ENCODE measurements around the gene P2RY11. TPM values are rescaled to one million over a fixed set of nuclear protein-coding genes. Genes with fewer than 3 reads are reported as not detected.

P2RY11 gene
- total RNA-seq, 1 donor from 2014 or later = 15.7 TPM

DNA sequence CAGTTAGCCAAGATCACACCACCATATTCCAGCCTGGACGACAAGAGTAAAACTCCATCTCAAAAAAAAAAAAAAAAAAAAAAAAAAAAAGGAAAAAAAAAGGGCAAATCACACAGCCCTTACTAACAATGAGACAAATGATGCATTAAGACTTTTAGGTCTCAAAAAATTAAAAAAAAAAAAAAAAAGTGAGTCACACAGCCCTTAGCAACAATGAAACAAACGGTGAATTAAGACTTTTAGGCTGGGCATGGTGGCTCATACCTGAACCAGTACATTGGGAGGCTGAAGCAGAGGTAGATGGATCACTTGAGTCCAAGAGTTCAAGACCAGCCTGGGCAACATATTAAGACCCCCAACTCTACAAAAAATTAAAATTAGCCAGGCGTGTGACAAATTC lies 40.6 kb downstream of the P2RY11 start:
- Mint-ChIP-seq H3K27me3 (ENCODE audit: unreplicated experiment) (no peaks in the 10 kb centered on the region), H3K36me3 (ENCODE audit: unreplicated experiment) (peaks cover 32% of the 10 kb centered on the region), H3K9me3 (ENCODE audit: unreplicated experiment) (no peaks in the 10 kb centered on the region), H3K4me3 (ENCODE audit: unreplicated experiment) (no peak overlapping the region), H3K4me1 (ENCODE audit: unreplicated experiment) (no peaks in the 10 kb centered on the region), H3K27ac (ENCODE audit: unreplicated experiment) (no peak overlapping the region)
- TF ChIP-seq, protein P1, sequence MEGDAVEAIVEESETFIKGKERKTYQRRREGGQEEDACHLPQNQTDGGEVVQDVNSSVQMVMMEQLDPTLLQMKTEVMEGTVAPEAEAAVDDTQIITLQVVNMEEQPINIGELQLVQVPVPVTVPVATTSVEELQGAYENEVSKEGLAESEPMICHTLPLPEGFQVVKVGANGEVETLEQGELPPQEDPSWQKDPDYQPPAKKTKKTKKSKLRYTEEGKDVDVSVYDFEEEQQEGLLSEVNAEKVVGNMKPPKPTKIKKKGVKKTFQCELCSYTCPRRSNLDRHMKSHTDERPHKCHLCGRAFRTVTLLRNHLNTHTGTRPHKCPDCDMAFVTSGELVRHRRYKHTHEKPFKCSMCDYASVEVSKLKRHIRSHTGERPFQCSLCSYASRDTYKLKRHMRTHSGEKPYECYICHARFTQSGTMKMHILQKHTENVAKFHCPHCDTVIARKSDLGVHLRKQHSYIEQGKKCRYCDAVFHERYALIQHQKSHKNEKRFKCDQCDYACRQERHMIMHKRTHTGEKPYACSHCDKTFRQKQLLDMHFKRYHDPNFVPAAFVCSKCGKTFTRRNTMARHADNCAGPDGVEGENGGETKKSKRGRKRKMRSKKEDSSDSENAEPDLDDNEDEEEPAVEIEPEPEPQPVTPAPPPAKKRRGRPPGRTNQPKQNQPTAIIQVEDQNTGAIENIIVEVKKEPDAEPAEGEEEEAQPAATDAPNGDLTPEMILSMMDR (IDR thresholded peaks at IDR 0.05) = no peak
- DNase-seq (ENCODE audit: extremely low spot score, unreplicated experiment) = no peak

DNA sequence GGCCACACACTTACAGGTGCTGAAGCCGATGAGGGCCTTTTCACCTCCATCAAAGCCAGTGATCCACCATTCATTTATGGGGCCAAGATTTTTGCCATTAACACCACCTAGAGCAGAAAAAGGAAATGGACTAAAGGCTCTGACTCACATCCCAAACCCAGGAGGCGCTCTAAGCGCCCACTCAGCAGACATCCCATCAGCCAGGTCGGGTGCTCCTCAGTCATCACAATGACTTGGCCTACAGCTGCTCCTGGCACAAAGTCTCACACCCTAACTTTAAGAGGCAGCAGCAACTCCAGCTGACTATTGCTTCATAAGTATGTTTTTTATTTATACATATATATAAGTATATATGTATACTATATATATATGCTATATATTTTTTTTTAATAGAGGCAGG lies 44.3 kb downstream of the P2RY11 start:
- Mint-ChIP-seq H3K4me1 (ENCODE audit: unreplicated experiment) (no peaks in the 10 kb centered on the region), H3K9me3 (ENCODE audit: unreplicated experiment) (no peaks in the 10 kb centered on the region), H3K4me3 (ENCODE audit: unreplicated experiment) (no peak overlapping the region), H3K36me3 (ENCODE audit: unreplicated experiment) (peaks cover 36% of the 10 kb centered on the region), H3K27me3 (ENCODE audit: unreplicated experiment) (no peaks in the 10 kb centered on the region), H3K27ac (ENCODE audit: unreplicated experiment) (no peak overlapping the region)
- no peak for DNase-seq (ENCODE audit: extremely low spot score, unreplicated experiment)
- TF ChIP-seq, protein P1 (IDR thresholded peaks at IDR 0.05) = no peak

DNA sequence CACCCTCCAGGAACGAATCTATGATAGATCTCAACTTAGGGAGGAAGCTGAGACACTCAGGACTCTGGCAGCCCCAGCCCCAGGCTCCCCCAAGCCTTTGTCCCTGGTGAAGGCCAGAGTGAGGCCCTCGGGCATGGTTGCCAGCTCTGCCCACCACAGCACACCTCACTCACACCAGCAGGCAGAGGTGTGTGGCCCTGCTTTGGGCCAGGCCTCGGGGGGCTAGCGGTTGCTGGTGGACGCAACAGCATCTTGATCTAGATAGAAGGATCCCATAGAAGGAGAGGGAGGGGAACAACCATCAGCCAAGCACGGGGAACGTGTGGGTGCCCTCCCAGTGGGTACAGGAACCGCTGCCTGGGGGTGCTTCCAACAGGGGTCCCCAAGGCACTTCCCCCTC lies 46.6 kb downstream of the P2RY11 start:
- H3K27me3 Mint-ChIP-seq (ENCODE audit: unreplicated experiment) = no peaks in the 10 kb centered on the region
- no peaks in the 10 kb centered on the region for H3K9me3 Mint-ChIP-seq (ENCODE audit: unreplicated experiment)
- no peak overlapping the region for H3K4me3 Mint-ChIP-seq (ENCODE audit: unreplicated experiment)
- TF ChIP-seq, protein P1 (IDR thresholded peaks at IDR 0.05) = no peak
- no peak overlapping the region for H3K27ac Mint-ChIP-seq (ENCODE audit: unreplicated experiment)
- no peak for DNase-seq (ENCODE audit: extremely low spot score, unreplicated experiment)
- H3K36me3 Mint-ChIP-seq (ENCODE audit: unreplicated experiment) = peaks cover 43% of the 10 kb centered on the region
- H3K4me1 Mint-ChIP-seq (ENCODE audit: unreplicated experiment) = no peaks in the 10 kb centered on the region

DNA sequence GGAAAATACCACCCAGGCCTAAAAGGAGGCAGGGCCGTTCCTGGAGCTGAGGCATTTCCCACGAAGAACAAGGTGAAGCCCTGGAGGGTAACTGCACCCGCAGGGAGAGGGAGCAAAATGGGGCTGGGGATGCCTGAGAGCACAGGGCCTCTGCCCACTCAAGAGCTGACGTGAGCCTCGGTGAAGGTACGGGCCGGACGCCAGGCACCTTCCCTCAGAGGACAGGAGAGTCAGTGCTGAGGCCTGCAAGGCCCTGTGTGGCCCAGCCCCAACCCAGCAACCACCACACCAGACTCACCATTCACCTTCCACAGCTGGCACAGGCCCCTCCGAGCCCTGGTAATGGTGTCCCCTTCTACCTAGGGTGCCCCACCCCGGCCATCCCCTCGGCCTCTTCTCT lies 47.0 kb downstream of the P2RY11 start:
- H3K36me3 Mint-ChIP-seq (ENCODE audit: unreplicated experiment) = peaks cover 46% of the 10 kb centered on the region
- no peaks in the 10 kb centered on the region for H3K4me1 Mint-ChIP-seq (ENCODE audit: unreplicated experiment)
- DNase-seq (ENCODE audit: extremely low spot score, unreplicated experiment) = no peak
- TF ChIP-seq, protein P1 (IDR thresholded peaks at IDR 0.05) = no peak
- H3K27me3 Mint-ChIP-seq (ENCODE audit: unreplicated experiment) = no peaks in the 10 kb centered on the region
- H3K9me3 Mint-ChIP-seq (ENCODE audit: unreplicated experiment) = no peaks in the 10 kb centered on the region
- no peak overlapping the region for H3K27ac Mint-ChIP-seq (ENCODE audit: unreplicated experiment)
- no peak overlapping the region for H3K4me3 Mint-ChIP-seq (ENCODE audit: unreplicated experiment)

DNA sequence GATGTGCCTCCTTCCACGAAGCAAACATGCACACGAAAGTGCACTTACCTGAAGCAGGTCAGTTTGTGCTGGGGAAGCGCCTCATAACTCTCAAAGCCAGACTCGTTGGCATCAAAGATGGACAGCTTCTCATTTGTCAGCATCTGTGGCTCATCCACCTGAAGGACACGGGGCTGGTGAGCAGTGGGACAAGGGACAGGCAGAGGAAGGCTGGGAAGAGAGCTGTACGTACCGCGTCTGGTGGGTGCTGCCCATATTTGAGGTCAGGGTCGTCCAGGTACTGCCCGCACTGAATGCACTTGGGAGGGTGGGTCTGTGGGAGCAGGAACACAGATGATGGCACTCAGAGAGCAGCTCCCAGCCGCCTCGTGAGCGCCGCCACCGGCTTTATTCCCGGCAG lies 48.1 kb downstream of the P2RY11 start:
- H3K36me3 Mint-ChIP-seq (ENCODE audit: unreplicated experiment) = peaks cover 40% of the 10 kb centered on the region
- no peak overlapping the region for H3K27ac Mint-ChIP-seq (ENCODE audit: unreplicated experiment)
- H3K4me3 Mint-ChIP-seq (ENCODE audit: unreplicated experiment) = no peak overlapping the region
- TF ChIP-seq, protein P1 (IDR thresholded peaks at IDR 0.05) = no peak
- H3K9me3 Mint-ChIP-seq (ENCODE audit: unreplicated experiment) = no peaks in the 10 kb centered on the region
- no peak for DNase-seq (ENCODE audit: extremely low spot score, unreplicated experiment)
- no peaks in the 10 kb centered on the region for H3K27me3 Mint-ChIP-seq (ENCODE audit: unreplicated experiment)
- no peaks in the 10 kb centered on the region for H3K4me1 Mint-ChIP-seq (ENCODE audit: unreplicated experiment)

Measured in osteocyte (in vitro differentiated cells).